Transverse colon (tissue), 4 donors: ENCODE measurements around the gene C19orf44.

Experiments used
- CTCF ChIP-seq, 5 experiments: fragments of 200-600 bp in 3 of 5; fragments of 450-650 bp in 2 of 5; sonication (generic) in 3 of 5; IDR thresholded peaks; 1 replicate in 2 of 5; 2 replicates in 3 of 5; pipeline ENCODE4 v1.5.1; 2016 to 2017; ENCODE audit warnings: antibody characterized with exemption in 5 of 5, inconsistent platforms in 3 of 5, mild to moderate bottlenecking in 2 of 5, moderate library complexity in 1 of 5
- POLR2A ChIP-seq: fragments of 450-650 bp; IDR thresholded peaks from one replicate; pipeline ENCODE4 v1.6.1; 2016; ENCODE audit warnings: antibody characterized with exemption, mild to moderate bottlenecking, moderate library complexity
- POLR2AphosphoS5 ChIP-seq, 3 donors: sonication (generic); formaldehyde crosslinking; IDR thresholded peaks; one replicate each; pipeline ENCODE4 v1.6.1; 2016; ENCODE audit warnings: antibody characterized with exemption in 3 of 3

GRCh38 chr19:16554776-16555175 lies 58.6 kb downstream of the C19orf44 start:
- TF ChIP-seq POLR2AphosphoS5 (IDR thresholded peaks at IDR 0.05) (no peak), POLR2A (no peak), CTCF (IDR thresholded peaks at IDR 0.05) (no peak)
